GM19467 (cell line): Measurements from ENCODE around the gene ACSL1.
"Not testable (repeated sequence)": the region's sequence is repeated elsewhere in the genome, so short reads cannot be mapped to it uniquely, and the experiment has no call there.

Experiments
- ATAC-seq: cut with Tn5 transposase; IDR thresholded peaks from one replicate; pipeline ENCODE4 v1.9.1; 2021; ENCODE audit warnings: mild to moderate bottlenecking, moderate library complexity; ENCODE audit not compliant: unreplicated experiment

Gene ACSL1

DNA sequence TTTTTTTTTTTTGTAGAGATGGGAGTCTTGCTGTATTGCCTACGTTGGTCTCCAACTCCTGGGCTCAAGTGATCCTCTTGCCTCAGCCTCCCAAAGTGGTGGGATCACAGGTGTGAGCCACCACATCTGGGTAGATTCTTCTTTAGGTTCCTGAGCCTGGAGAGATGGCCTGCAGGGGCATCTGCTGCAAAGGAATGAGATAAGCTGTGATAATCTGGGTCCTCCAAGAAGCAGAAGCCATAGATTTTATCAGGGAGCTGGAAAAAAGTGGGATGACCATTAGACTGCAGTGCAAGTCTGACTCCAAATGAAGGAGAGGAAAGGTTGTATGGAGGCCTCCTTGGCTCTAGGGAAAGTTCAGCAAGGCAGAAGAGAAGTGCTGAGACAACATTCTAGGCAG is 19.0 kb upstream of the ACSL1 start:
- no peak for ATAC-seq

DNA sequence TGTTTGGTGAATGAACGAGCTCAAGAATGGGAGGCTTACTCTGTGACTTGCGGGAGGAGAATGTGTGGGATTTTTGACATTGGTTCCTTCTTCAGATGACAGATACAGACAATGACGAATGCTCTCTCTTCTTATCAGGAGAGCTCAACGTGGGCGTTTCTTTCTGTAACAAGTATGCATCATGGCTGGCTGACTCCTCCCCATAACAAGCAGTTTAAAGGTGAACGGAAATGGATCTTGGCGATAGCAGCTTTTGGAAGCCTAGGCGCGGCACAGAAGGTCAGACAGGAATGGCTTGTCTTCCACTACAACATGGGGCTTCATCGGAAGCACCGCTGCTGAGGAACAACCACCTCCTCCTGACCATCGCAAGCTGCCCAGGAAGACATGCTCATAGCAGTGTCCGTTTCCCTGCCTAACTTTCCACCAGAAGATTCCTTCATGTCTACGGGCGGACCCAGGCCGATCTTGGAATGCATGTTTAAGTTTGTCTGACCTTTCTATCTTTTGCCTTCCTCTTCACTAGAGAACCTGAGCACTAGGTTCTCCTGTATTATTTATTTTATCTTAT is 18.3 kb upstream of the ACSL1 start:
- no peak for ATAC-seq

DNA sequence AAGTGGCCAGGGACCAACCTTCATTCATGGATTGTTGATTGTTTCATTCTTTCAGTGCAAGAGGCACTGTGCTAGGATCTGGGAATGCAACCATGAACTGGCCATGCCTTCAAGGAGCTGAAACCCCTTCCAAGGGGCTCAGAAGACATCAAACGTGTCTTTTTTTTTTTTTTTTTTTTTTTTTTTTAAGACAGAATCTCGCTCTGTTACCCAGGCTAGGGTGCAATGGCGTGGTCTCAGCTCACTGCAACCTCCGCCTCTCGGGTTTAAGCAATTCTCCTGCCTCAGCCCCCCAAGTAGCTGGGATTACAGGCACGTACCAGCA is 13.3 kb upstream of the ACSL1 start:
- ATAC-seq = not testable (repeated sequence)

DNA sequence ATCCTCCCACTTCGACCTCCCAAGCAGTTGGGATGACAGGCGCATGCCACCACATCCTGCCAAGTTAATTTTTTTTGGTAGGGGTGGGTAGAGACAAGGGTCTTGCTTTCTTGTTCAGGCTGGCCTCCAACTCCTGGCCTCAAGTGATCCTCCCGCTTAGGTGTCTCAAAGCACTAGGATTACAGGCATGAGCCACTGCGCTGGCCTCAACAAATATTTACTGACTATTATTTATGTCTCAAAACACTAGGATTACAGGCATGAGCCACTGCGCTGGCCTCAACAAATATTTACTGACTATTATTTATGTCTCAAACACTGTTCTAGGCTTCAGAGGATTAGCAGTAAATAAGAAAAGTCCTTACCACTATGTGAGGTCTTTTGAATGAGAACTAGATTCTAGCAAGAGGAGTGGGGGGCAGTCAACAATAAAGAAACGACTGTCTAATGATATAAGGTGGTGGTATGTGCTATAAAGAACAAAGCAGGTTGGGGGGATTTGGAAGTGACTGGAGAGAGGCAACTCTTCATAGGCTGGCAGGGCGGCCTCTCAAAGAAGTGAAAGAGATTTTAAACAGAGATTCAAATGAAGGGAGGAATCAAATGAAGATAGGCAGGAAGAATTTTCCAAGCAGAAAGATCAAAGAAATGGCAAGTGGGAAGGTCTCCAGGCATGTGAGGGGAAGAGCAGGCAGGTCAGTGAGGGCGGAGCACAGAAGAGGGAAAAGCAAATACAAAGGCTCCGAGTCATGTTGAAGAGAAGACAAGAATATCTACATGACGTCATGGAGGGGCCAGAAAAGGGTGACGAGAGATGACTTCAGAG is 12.7 kb upstream of the ACSL1 start:
- no peak for ATAC-seq

DNA sequence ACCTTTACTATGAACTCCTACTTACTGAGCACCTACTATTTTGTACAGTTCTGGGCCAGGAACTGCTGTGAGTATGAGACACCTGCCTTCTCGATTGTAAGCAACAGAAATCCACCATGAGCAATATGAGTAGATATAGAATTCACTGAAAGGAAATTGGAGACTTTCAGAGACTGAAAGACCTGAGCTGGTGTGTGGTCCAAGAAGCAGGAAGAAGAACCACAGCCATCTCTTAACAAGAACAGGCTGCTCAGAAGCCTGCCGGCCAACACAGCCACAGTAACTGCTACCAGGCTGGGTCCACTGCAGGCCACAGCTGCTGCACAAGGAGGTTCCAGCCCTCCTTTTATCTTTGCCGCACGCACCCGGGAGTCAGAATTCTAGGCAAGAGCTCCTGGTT is 10.8 kb upstream of the ACSL1 start:
- ATAC-seq = no peak

DNA sequence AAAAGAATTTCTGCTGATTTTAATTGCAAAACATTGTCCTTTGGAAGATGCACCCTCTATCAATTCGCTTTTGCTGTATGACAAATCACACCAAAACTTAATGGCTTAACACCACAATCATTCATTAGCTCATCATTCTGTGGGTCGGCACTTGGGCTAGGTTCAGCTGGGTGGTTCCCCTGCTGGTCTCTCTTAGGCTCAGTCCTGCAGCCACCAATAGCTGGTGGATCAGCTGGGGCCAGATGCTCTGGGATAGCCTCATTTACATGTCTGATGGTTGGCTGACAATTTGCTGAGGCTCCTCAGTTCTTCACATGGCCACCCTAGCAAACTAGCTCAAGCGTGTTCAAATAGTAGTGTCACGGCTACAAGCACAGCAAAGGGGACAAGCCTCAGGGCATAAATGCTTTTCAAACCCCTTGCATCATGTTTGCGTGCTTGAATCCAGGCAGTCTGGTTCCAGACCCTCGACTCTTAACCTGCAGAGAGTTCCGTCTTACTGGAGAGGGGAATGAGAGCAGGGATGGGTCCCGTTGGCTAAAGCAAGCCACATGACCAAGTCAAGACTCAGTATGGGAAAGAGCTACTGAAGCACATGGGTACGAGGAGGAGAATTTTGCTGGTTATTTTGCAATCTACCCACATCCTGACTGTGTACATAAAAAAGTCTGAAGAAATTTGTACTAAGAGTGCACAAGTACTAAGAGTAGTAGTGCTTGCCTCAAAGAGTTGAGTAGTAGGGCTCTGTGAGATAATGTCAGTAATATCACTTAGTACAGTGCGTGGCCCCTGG is 7.5 kb upstream of the ACSL1 start:
- no peak for ATAC-seq

DNA sequence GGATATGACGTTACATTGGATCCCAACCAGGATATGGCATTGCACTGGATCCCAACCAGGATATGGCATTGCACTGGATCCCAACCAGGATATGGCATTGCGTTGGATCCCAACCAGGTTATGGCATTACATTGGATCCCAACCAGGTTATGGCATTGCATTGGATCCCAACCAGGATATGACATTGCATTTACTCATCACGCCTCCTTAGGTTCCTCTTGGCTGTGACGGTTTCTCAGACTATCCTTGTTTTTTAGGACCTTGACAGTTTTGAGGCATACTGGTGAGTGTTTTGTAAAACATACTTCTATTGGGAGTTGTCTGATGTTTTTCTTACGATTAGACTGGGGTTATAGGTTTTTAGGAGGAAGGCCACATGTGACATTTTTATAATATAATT is 5.4 kb upstream of the ACSL1 start:
- no peak for ATAC-seq

DNA sequence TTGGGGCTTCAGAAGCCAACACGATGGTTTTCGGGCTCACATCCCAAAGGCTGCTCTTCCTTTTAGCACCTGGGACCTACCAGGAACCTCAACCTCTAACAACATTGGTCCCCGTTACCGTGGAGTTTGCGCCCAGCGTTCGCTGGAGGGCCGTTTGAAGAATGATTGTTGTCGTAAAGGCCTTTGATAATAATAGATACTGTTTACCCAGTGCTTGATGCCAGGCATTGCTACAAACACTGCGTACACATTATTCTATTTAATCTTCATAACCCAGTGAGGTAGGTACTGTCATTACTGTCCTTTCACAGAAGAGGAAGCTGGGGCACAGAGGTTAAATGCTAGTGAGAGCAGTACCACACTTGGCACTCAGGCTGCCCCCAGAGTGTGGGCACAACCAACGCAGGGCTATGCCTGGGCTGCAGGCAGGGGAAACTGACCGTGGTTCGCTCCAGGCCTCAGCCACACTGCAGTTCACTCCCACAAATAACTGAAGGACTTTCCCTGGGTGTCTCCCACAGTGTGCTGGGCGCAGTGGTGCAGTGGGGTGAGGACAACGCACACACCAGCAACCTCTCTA is 1.0 kb upstream of the ACSL1 start:
- peak; percentile 4 for ATAC-seq

DNA sequence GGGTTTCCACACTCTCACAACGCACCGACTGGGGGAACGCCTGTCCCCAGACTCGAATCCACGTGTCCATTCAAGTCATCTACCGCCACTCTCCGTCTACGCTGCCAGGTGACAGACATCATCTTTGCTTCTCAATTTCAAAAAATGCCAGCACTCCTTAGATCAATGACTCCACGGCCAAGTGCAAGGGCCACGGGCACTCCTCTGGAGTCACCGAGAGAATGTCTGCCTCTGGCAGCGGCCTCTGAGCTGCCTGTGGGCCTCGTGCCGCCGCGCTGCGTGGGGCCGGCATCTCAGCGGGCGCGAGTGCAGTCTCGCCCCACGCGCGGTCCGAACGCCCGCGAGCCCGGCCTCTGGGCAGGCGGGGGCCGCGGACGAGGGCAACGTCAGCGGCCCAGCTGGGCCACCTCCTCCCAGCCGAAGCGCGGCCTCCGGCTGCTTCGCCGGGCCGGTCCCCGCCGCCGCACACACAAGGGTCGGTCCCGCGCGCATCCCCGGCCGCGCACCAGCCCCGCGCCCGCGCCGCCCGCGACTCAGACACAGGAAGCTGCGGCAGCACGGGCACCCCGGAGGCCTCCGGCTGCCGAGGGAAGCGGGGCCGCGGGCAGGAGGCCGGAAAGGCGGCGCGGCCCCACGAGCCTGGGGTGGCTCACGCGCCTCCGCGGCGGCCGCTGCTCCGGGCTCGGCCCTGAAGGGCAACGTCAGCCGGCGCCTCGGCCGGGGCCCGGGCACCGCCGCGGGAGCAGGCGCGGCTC is 450 bp downstream of the ACSL1 start:
- peak; percentile 28 for ATAC-seq

DNA sequence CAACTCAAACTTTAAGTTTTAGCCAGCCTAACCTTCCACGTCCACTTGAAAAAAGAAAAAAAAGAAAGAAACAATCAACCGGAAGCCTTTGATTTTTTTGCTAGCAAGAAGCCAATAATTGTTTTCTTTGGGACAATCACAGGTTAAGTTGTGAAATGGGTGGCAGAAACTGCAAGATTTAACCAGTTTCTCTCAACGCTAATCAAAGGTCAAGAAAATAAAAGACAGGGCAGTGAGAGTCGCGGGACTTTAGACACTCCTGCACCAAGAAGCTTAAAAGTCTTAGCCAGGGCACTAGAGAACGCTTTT is 1.0 kb downstream of the ACSL1 start:
- no peak for ATAC-seq

DNA sequence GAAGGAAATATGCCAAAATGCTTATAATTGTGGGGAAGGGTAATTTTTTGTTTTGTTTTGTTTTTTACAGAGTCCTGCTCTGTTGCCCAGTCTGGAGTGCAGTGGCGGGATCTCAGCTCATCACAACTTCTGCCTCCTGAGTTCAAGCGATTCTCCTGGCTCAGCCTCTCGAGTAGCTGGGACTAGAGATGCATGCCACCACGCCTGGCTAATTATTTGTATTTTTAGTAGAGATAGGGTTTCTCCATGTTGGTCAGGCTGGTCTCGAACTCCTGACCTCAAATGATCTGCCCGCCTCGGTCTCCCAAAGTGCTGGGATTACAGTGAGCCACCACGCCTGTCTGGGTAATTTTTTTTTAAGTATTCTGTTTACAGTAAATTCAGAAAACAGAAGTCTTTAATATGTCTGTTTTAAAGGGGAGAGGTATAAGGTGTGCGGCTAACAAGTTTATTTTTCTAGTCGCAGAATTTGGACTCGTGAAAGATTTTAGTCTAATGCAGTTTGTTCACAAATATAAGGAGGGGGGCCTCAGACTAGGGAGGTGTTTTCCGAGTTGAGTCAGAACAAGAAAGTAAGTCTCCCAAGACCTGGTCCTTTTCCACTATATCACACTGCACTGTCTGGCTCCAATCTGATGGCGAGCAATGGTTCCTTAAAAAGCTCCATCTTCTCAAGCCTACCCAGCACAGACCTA is 1.5 kb downstream of the ACSL1 start:
- no peak for ATAC-seq

DNA sequence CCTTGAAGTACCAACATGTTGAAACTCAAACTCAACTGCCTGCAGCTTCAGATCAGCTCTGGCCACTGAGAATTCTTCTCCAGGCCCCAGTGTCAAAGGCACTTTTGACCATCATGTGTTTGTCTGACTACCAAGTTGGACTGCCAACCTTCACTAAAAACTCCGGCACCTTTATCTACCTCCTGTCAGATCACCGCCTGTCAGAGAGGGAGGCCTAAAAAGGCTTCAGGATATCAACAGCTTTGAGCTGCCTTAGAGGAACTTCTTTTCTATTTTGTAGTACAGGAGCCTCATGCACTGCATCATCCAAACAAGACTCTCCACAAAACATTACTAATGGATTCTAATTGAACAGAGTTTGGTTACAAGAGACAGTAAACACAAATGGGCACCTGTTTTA is 2.8 kb downstream of the ACSL1 start:
- ATAC-seq = no peak

DNA sequence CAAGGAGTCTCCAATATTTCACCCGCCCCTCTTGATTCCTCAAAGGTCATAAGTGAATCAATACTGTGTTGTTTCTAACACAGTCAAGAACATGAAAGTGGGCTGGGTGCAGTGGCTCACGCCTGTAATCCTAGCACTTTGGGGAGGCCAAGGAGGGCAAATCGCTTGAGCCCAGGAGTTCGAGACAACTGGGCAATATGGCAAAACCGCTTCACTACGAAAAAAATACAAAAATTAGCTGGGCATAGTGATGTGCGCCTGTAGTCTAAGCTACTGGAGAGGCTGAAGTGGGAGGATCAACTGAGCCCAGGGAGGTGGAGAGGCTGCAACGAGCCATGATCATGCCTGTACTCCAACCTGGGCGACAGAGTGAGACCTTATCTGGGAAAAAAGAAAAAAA is 3.4 kb downstream of the ACSL1 start:
- no peak for ATAC-seq

DNA sequence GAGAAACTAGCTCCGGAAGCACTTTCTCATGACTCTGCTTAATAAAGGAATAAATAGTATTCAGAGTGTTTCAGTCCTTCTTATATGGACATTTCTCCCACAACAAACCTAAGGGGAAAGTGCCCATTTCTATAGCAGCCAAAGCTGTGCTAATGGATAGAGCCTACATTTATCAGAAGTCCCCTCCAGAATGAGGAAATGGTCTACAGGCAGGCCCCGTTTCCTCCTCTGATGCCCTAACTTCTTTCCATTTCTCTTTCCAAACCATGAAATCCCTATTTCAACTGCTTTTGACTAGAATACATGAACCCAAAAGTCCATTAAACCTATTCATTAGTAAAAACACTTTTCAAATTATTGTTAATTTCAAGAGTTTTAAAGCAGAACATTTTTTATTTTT is 4.5 kb downstream of the ACSL1 start:
- no peak for ATAC-seq

DNA sequence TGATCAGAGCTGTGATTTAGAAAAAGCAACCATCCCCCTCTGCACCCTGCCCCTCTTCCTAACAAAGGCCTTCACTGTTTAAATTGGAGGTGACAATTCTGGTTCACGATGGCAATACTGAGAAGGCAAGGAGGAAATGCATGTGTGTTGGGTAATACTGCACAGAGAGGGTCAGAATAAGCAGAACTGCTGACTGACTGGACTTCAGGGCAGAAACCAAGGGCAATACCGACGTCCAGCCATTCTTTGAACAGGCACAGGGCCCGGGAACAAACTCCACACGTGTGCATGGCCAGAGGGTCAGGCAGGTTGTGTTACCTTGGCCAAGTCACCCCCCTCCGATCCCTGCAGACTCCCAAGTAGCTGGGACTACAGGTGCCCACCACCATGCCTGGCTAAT is 6.0 kb downstream of the ACSL1 start:
- no peak for ATAC-seq

DNA sequence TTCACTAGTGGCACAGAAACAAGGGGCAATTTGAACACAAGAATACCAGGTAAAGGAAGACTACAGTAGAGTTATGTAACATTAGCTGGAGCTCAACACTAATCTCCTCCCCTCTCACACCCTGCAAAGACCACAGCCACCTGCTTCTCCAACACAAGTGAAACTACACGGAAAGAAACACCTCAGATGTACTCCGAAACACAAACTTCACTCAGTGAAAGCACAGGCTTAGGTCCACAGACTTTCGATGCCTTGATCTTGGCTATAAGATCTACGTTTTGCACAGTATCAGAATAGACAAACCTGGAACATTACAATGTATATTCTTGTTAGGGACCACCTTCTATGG is 7.6 kb downstream of the ACSL1 start:
- peak; percentile 35 for ATAC-seq

DNA sequence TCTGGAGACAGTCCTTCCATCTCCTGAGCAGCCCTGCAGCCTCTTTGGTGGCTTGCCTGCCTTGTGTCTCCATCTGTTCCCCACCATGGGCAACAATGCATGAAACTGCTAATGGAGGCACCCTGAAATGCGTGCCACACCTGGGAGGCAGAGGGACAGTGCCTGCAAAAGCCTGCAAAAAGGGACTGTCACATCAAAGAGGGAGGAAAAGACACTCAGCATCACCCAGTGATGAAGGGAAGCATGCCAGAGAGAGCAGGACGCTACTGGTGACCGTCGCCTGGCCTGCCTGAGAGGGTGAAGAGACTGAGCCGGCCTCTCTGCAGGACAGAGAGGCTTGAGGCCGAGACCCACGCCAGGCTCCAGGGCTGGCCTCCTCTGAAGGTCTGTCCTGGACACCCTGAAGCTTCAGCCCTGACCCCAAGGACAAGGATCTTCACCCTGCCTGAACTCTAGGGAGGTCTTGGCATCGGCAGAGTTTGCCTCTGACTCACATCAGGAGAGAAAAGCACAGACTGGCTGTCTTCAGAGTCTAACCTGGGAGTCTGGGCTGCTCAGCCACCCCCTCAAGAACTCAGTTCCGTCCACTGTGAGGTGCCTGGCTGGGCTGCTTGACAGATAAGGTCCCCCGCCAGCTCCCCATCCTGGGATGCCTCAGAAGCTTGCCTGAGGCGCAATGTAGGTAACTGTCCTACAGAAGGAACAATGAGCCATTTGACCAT is 8.1 kb downstream of the ACSL1 start:
- peak; percentile 1 for ATAC-seq

DNA sequence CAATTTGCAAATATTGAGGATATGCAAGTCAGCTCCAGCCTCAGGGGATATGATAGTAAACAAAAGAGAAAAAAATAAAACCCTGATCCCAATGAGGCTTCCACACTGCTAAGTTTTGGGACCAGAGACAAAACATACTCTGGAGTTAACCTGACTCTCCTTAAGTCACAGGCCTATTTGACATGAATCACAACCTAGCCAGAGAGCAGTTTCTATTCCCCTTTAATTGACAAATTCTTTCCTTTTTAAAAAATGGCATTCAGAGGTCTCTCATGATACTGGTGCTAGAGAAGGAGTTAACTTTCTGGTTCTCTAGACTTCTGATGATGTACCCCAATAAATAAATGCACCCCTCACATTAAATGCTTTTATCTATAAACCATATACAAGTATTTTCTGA is 8.8 kb downstream of the ACSL1 start:
- no peak for ATAC-seq

DNA sequence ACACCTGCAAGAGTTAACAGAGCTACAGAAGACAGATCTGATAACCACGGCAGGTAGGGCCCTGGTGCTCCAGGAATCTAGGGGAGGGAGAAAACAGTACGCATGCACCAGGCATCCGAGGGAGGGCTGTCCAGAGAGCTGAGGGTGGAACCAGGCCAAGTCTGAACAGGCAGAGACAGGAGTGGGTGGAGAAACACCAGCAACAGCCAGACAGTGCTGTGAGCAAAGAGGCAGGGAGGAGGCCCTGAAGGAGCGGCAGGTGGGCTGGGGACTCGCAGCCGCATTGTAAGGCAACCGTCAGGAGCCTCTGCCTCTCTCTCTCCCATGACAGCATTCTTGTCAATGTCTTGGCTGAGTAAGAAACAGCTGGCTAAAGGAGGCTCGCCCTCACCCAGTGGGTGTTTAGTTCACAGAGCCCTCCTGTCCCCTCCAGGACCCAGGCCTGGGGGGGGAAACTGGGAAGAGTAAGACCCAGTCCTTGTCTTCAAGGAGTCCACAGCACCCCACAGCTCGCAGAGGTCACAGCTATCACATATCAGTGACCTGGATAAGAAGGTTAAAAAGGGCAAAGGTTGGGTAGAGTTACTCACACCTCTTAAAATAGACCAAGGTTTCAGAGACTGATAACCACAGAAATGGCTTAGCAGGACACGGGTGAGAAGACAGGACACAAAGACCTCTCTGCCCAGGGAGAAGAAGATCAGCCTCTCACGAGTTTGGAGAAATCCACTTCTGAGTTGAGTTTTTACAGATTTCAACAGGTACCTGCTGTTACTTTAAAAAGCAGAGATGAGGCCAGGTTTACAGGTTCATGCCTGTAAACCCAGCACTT is 10.5 kb downstream of the ACSL1 start:
- ATAC-seq = peak; percentile 77
